HepG2 (cell line): ENCODE results near the gene MRPS5. TPM values are rescaled to one million over a fixed set of nuclear protein-coding genes. Genes with fewer than 3 reads are reported as not detected.

Experiments used
- ATAC-seq: fragments of 200-7000 bp; cut with Tn5 transposase; 3 replicates; pipeline ENCODE4 v1.9.1; 2020; ENCODE audit warnings: mild to moderate bottlenecking, moderate library complexity
- BruUV-seq: library from RNA; stranded (reverse); fragments of 400-500 nt; replicated peaks from 2 replicates; lab custom pipeline; 2021; lab: Mats Ljungman, UMichigan
- CTCF ChIA-PET: fragments of 300-600 bp; formaldehyde crosslinking; extraction: SDS; loops from one replicate; lab custom pipeline; 2021; ENCODE audit warnings: low total read pairs, inconsistent platforms, low intra/inter-chr PET ratio; lab: Yijun Ruan, JAX
- POLR2A ChIA-PET: fragments of 350-600 bp; sonication (Branson Sonifier 250); formaldehyde crosslinking; loops from one replicate; lab custom pipeline; 2020; ENCODE audit warnings: antibody characterized with exemption, inconsistent platforms; lab: Yijun Ruan, JAX
- DNase-seq: peaks from one replicate; pipeline ENCODE4 v3.0.0-alpha.2; 2015; ENCODE audit warnings: low spot score
- FAIRE-seq: peaks from 3 replicates; lab custom pipeline; 2011; peaks lifted over from hg19 to GRCh38; lab: Jason Lieb, UNC
- H2AFZ ChIP-seq: one replicate; pipeline ENCODE4 v1.6.1; 2011; ENCODE audit warnings: low read length, inconsistent platforms
- H3K27ac ChIP-seq: fragments of 300-600 bp; 3 replicates; pipeline ENCODE4 v1.8.0; 2011; ENCODE audit warnings: mixed run types, mild to moderate bottlenecking, mixed read lengths, low read length, inconsistent platforms; ENCODE audit not compliant: insufficient read depth; ENCODE audit errors: extremely low read length
- H3K27me3 ChIP-seq, 2 experiments: fragments of 200-600 bp in 1 of 2; 2 replicates in 1 of 2; 3 replicates in 1 of 2; pipeline versions ENCODE4 v1.6.0 to v1.8.0; 2011; ENCODE audit warnings: low read length in 2 of 2, mild to moderate bottlenecking in 2 of 2, moderate library complexity in 2 of 2, inconsistent platforms in 1 of 2; ENCODE audit not compliant: insufficient read depth in 2 of 2, control insufficient read depth in 1 of 2
- H3K36me3 ChIP-seq, 2 experiments: fragments of 200-600 bp in 1 of 2; replicated peaks in 1 of 2; 2 replicates in 1 of 2; 3 replicates in 1 of 2; pipeline versions ENCODE4 v1.5.1 to v1.8.0; 2011; ENCODE audit warnings: low read length in 2 of 2, inconsistent platforms in 1 of 2; ENCODE audit not compliant: insufficient read depth in 2 of 2, control insufficient read depth in 1 of 2
- H3K4me1 ChIP-seq: 2 replicates; pipeline ENCODE4 v1.5.1; 2012; ENCODE audit warnings: low read length, inconsistent platforms; ENCODE audit not compliant: insufficient read depth
- H3K4me2 ChIP-seq: 2 replicates; pipeline ENCODE4 v1.6.0; 2011; ENCODE audit warnings: low read depth, low read length, inconsistent platforms
- H3K4me3 ChIP-seq, 3 experiments: fragments of 200-600 bp in 1 of 3; sonication (generic), shearing (Covaris generic) in 1 of 3; replicated peaks in 1 of 3; 2 replicates each; pipeline ENCODE4 v1.5.1; 2011 to 2016; ENCODE audit warnings: low read length in 3 of 3, inconsistent platforms in 2 of 3, low read depth in 2 of 3, mild to moderate bottlenecking in 2 of 3, control low read depth in 1 of 3, mixed read lengths in 1 of 3; ENCODE audit not compliant: insufficient read depth in 1 of 3
- H3K79me2 ChIP-seq: one replicate; pipeline ENCODE4 v1.6.1; 2011; ENCODE audit warnings: low read length, inconsistent platforms; ENCODE audit not compliant: insufficient read depth
- H3K9ac ChIP-seq: 2 replicates; pipeline ENCODE4 v1.6.0; 2011; ENCODE audit warnings: mild to moderate bottlenecking, low read depth, low read length, inconsistent platforms; ENCODE audit not compliant: insufficient read depth
- H3K9me3 ChIP-seq: 2 replicates; pipeline ENCODE4 v1.5.1; 2012; ENCODE audit warnings: mild to moderate bottlenecking, low read length
- H4K20me1 ChIP-seq: 2 replicates; pipeline ENCODE4 v1.6.0; 2011; ENCODE audit warnings: inconsistent platforms, mild to moderate bottlenecking, low read length, moderate library complexity; ENCODE audit not compliant: insufficient read depth
- FOXA1 ChIP-seq, 2 experiments: fragments of 450-650 bp in 1 of 2; sonication (generic) in 1 of 2; formaldehyde crosslinking in 1 of 2; IDR thresholded peaks; 2 replicates each; pipeline versions ENCODE4 v1.4.0 to v1.6.1; 2016 to 2020; ENCODE audit warnings: missing genetic modification reagents in 1 of 2
- FOXA3 ChIP-seq: IDR thresholded peaks from 2 replicates; pipeline ENCODE4 v1.6.1; 2016; ENCODE audit warnings: missing genetic modification reagents, missing compliant biosample characterization
- FOXP1 ChIP-seq, 2 experiments: fragments of 450-650 bp in 1 of 2; IDR thresholded peaks; 2 replicates each; pipeline ENCODE4 v1.6.1; 2017 to 2018; ENCODE audit warnings: antibody characterized with exemption in 1 of 2
- PHF5A ChIP-seq: IDR thresholded peaks from one replicate; pipeline ENCODE4 v1.6.1; 2018; ENCODE audit warnings: low read depth, missing genetic modification reagents; ENCODE audit not compliant: unreplicated experiment
- SRY ChIP-seq: sonication (generic); formaldehyde crosslinking; IDR thresholded peaks from 2 replicates; pipeline ENCODE4 v1.8.0; 2022; ENCODE audit warnings: mild to moderate bottlenecking, missing genetic modification reagents
- ZBTB7A ChIP-seq: sonication (generic); formaldehyde crosslinking; IDR thresholded peaks from 2 replicates; pipeline ENCODE4 v1.8.0; 2022; ENCODE audit warnings: mild to moderate bottlenecking, missing genetic modification reagents
- ZNF121 ChIP-seq: sonication (generic); formaldehyde crosslinking; IDR thresholded peaks from 2 replicates; pipeline ENCODE4 v1.5.0; 2020; ENCODE audit warnings: mild to moderate bottlenecking, missing genetic modification reagents
- ZNF687 ChIP-seq: sonication (generic); formaldehyde crosslinking; IDR thresholded peaks from 2 replicates; pipeline ENCODE4 v1.5.1; 2020; ENCODE audit warnings: mild to moderate bottlenecking, missing genetic modification reagents, moderate library complexity
- WGBS: methylation state at CpG from one replicate; pipeline ENCODE4 v1.1.6; 2017; ENCODE audit warnings: low lambda C conversion rate; 5-methylcytosine and 5-hydroxymethylcytosine counted together
- in situ Hi-C: cut with HindIII; loops from 2 replicates; pipeline ENCODE4 v1.10.0; 2017; ENCODE audit warnings: low pct_unique_long_range_greater_than_20kb; ENCODE audit not compliant: extremely low pct_ligation_motif_present
- intact Hi-C: fragments of 100-400 bp; cut with micrococcal nuclease; formaldehyde crosslinking; loops from one replicate; pipeline ENCODE4 v1.10.0; 2022; ENCODE audit not compliant: unreplicated experiment
- polyA plus RNA-seq, 8 experiments: library from polyadenylated mRNA; depleted of rRNA in 3 of 8; stranded (reverse) in 7 of 8; unstranded in 1 of 8; fragments of >200 nt; fragmentation: Illumina TruSeq in 4 of 8; extraction: Trizol in 4 of 8; gene quantifications; 2 replicates each; pipeline versions ENCODE4 v1.2.1 to v1.2.3, GENCODE V29; 2011 to 2016; ENCODE audit warnings: low read depth in 4 of 8, missing spikeins in 1 of 8, mixed read lengths in 1 of 8; ENCODE audit not compliant: insufficient read depth in 1 of 8
- total RNA-seq, 5 experiments: library from RNA; depleted of rRNA; stranded (reverse); fragments of >200 nt; fragmentation: Illumina TruSeq; extraction: Trizol; gene quantifications; 2 replicates each; pipeline ENCODE4 v1.2.3, GENCODE V29; 2016; ENCODE audit warnings: low read depth in 1 of 5

Gene MRPS5
- total and polyA plus RNA-seq, 2 of the 13 experiments (the other 11 are each of a cell fraction or from before 2014, with no cell fraction given), result 98.8 to 134 TPM

GRCh38 chr2:95062242-95063085 lies 59.1 kb downstream of the MRPS5 start:
- H2AFZ ChIP-seq, result no peak overlapping the region
- peak; percentile 50 for ATAC-seq
- no peaks in the 10 kb centered on the region for H3K9me3 ChIP-seq
- in situ Hi-C loops (no loop called here), intact Hi-C loops (no loop called here)
- BruUV-seq, result no TSS peak
- H4K20me1 ChIP-seq, result no peaks in the 10 kb centered on the region
- TF ChIP-seq ZNF687 (CRISPR knock-in tag), result no peak
- no peak for TF ChIP-seq FOXP1 (IDR thresholded peaks at IDR 0.05)
- TF ChIP-seq FOXP1 (CRISPR knock-in tag; IDR thresholded peaks at IDR 0.05), result peak; percentile 27; the same call in 1 of the 2 replicates
- TF ChIP-seq FOXA3 (CRISPR knock-in tag), result peak; percentile 56
- no peak for TF ChIP-seq ZBTB7A
- TF ChIP-seq SRY (CRISPR knock-in tag), result no peak
- TF ChIP-seq ZNF121 (CRISPR knock-in tag), result peak; percentile 23; the same call in 1 of the 2 replicates
- no peak for TF ChIP-seq FOXA1 (IDR thresholded peaks at IDR 0.05)
- peak; percentile 66 for TF ChIP-seq FOXA1 (CRISPR knock-in tag; IDR thresholded peaks at IDR 0.05)
- TF ChIP-seq PHF5A, result no peak
- H3K27me3 ChIP-seq, result peaks cover 3 to 11% of the 10 kb centered on the region in 2 experiments; a peak in 1 of 5 replicates
- no peak overlapping the region for H3K27ac ChIP-seq
- no peak overlapping the region for H3K4me3 ChIP-seq
- ChIA-PET POLR2A (no interaction called here), CTCF (no interaction called here)
- H3K9ac ChIP-seq, result no peak overlapping the region
- no peaks in the 10 kb centered on the region for H3K79me2 ChIP-seq
- FAIRE-seq, result peak; percentile 54
- peak; percentile 32 for DNase-seq
- 48% methylated on average over 11 of the region's 11 CpGs for WGBS
- no peaks in the 10 kb centered on the region for H3K36me3 ChIP-seq
- peak overlapping the region; percentile 52 for H3K4me2 ChIP-seq
- peaks cover 68% of the 10 kb centered on the region for H3K4me1 ChIP-seq
